ENCODE results near the gene DHX58. TPM values are rescaled to one million over a fixed set of nuclear protein-coding genes. Genes with fewer than 3 reads are reported as not detected.
A peak's percentile ranks its signal among the peaks of the same experiment; 100 is the strongest.

DHX58 gene
- total and polyA plus RNA-seq, 2 donors (not counting 1 experiment from before 2014, with no cell fraction given), result 39.7 to 57.6 TPM

GRCh38 chr17:42118545-42118944 is 6.0 kb upstream of the DHX58 start:
- H3K9me3 ChIP-seq (ENCODE audit: control extremely low read depth in 1 of 3, control insufficient read depth in 2 of 3, insufficient read depth in 1 of 3, low read length in 2 of 3), result no peaks in the 10 kb centered on the region
- peaks cover 25 to 42% of the 10 kb centered on the region in 2 donors for H3K4me1 ChIP-seq (ENCODE audit: control insufficient read depth in 2 of 2, insufficient read depth in 2 of 2, low read length in 2 of 2)
- H3K9ac ChIP-seq (ENCODE audit: low read length), result no peak overlapping the region
- ChIA-PET CTCF (interaction anchor here (0.9 to 7.0 kb wide), 20 partner anchors 9 to 156 kb away, joined by 3 to 104 read pairs (median 4); partner anchors contain the start of genes CNP, DNAJC7, GHDC and KCNH4), POLR2A (no interaction called here)
- Mint-ChIP-seq H3K27me3 (no peaks in the 10 kb centered on the region), H3K27ac (peak overlapping the region; percentile 46), H3K4me3 (peak overlapping the region; percentile 58), H3K9me3 (ENCODE audit: insufficient read depth) (no peaks in the 10 kb centered on the region), H3K4me1 (peaks cover 46% of the 10 kb centered on the region)
- WGBS (ENCODE audit: insufficient coverage), result 92% methylated on average over 2 of the region's 2 CpGs
- no peaks in the 10 kb centered on the region for H4K20me1 ChIP-seq (ENCODE audit: control insufficient read depth, insufficient read depth, low read length, poor library complexity, severe bottlenecking)
- H3K4me3 ChIP-seq (ENCODE audit: control extremely low read depth in 1 of 5, extremely low read depth in 1 of 5, insufficient read depth in 1 of 5, low read depth in 2 of 5, low read length in 4 of 5), result no peak overlapping the region
- H3K79me2 ChIP-seq (ENCODE audit: control insufficient read depth, insufficient read depth, low read length), result peaks cover 8% of the 10 kb centered on the region
- no peak for ATAC-seq (ENCODE audit: low read depth)
- no peaks in the 10 kb centered on the region for H3K27me3 ChIP-seq (replicated peaks in 1 of 4; ENCODE audit: control extremely low read depth in 1 of 4, control insufficient read depth in 3 of 4, insufficient read depth in 4 of 4, low read length in 3 of 4)
- no peak overlapping the region for H3K27ac ChIP-seq (ENCODE audit: low read length in 2 of 2)
- intact Hi-C loops (cut with micrococcal nuclease), result loop anchor here (10.0 kb wide), 1 partner anchor 266 kb away; the partner anchor contains the start of gene STAT3
- peak; percentile 64 for DNase-seq
- TF ChIP-seq EZH2 (IDR thresholded peaks at IDR 0.05; ENCODE audit: borderline replicate concordance, insufficient read depth, low read depth, low read length, poor library complexity, severe bottlenecking) (no peak), CTCF (IDR thresholded peaks at IDR 0.05) (peak; percentile 58)
- no peak overlapping the region for H3K4me2 ChIP-seq (replicated peaks; ENCODE audit: low read depth, low read length, poor library complexity, severe bottlenecking)
- H3K36me3 ChIP-seq (replicated peaks in 1 of 2; ENCODE audit: control extremely low read depth in 1 of 2, control insufficient read depth in 1 of 2, extremely low read depth in 1 of 2, insufficient read depth in 2 of 2, low read length in 1 of 2), result peaks cover 0 to 25% of the 10 kb centered on the region in 2 experiments
- H2AFZ ChIP-seq (ENCODE audit: insufficient read depth, low read depth, low read length, poor library complexity, severe bottlenecking), result no peak overlapping the region

- TF ChIP-seq CTCF (IDR thresholded peaks at IDR 0.05) (no peak), EZH2 (IDR thresholded peaks at IDR 0.05; ENCODE audit: borderline replicate concordance, insufficient read depth, low read depth, low read length, poor library complexity, severe bottlenecking) (no peak)
- ChIA-PET POLR2A (no interaction called here), CTCF (interaction anchor here (0.9 to 7.0 kb wide), 18 partner anchors 10 to 155 kb away, joined by 3 to 104 read pairs (median 4); partner anchors contain the start of genes CNP, DNAJC7, GHDC and KCNH4)
- no peak for DNase-seq
- H3K27ac Mint-ChIP-seq, result peak overlapping the region; percentile 46
- peak overlapping the region; percentile 58 for H3K4me3 Mint-ChIP-seq
- H3K27ac ChIP-seq (ENCODE audit: low read length in 2 of 2), result no peak overlapping the region
- no peaks in the 10 kb centered on the region for H3K9me3 ChIP-seq (ENCODE audit: control extremely low read depth in 1 of 3, control insufficient read depth in 2 of 3, insufficient read depth in 1 of 3, low read length in 2 of 3)
- H3K4me3 ChIP-seq (ENCODE audit: control extremely low read depth in 1 of 5, extremely low read depth in 1 of 5, insufficient read depth in 1 of 5, low read depth in 2 of 5, low read length in 4 of 5), result no peak overlapping the region
- no peaks in the 10 kb centered on the region for H3K9me3 Mint-ChIP-seq (ENCODE audit: insufficient read depth)
- no peaks in the 10 kb centered on the region for H4K20me1 ChIP-seq (ENCODE audit: control insufficient read depth, insufficient read depth, low read length, poor library complexity, severe bottlenecking)
- H3K9ac ChIP-seq (ENCODE audit: low read length), result no peak overlapping the region
- no peaks in the 10 kb centered on the region for H3K27me3 Mint-ChIP-seq
- peaks cover 45% of the 10 kb centered on the region for H3K4me1 Mint-ChIP-seq
- peaks cover 0 to 30% of the 10 kb centered on the region in 2 experiments for H3K36me3 ChIP-seq (replicated peaks in 1 of 2; ENCODE audit: control extremely low read depth in 1 of 2, control insufficient read depth in 1 of 2, extremely low read depth in 1 of 2, insufficient read depth in 2 of 2, low read length in 1 of 2)
- no peak overlapping the region for H3K4me2 ChIP-seq (replicated peaks; ENCODE audit: low read depth, low read length, poor library complexity, severe bottlenecking)
- ATAC-seq (ENCODE audit: low read depth), result no peak
- peaks cover 8% of the 10 kb centered on the region for H3K79me2 ChIP-seq (ENCODE audit: control insufficient read depth, insufficient read depth, low read length)
- H2AFZ ChIP-seq (ENCODE audit: insufficient read depth, low read depth, low read length, poor library complexity, severe bottlenecking), result no peak overlapping the region
- intact Hi-C loops (cut with micrococcal nuclease), result loop anchor here (10.0 kb wide), 1 partner anchor 267 kb away; the partner anchor contains the start of gene STAT3
- 100% methylated on average over 2 of the region's 4 CpGs for WGBS (ENCODE audit: insufficient coverage)
- peaks cover 27 to 46% of the 10 kb centered on the region in 2 donors for H3K4me1 ChIP-seq (ENCODE audit: control insufficient read depth in 2 of 2, insufficient read depth in 2 of 2, low read length in 2 of 2)
- H3K27me3 ChIP-seq (replicated peaks in 1 of 4; ENCODE audit: control extremely low read depth in 1 of 4, control insufficient read depth in 3 of 4, insufficient read depth in 4 of 4, low read length in 3 of 4), result no peaks in the 10 kb centered on the region
Measured at GRCh38 chr17:42118126-42118510, 5.6 kb upstream of the DHX58 start.
